HG03469 (cell line): Measurements from ENCODE around the gene GGA2.
"Not testable (repeated sequence)": the region's sequence is repeated elsewhere in the genome, so short reads cannot be mapped to it uniquely, and the experiment has no call there.

ENCODE experiments used
- ATAC-seq: cut with Tn5 transposase; IDR thresholded peaks from one replicate; pipeline ENCODE4 v1.9.1; 2021; ENCODE audit warnings: mild to moderate bottlenecking, moderate library complexity, moderate number of reproducible peaks; ENCODE audit not compliant: unreplicated experiment

Gene GGA2

DNA sequence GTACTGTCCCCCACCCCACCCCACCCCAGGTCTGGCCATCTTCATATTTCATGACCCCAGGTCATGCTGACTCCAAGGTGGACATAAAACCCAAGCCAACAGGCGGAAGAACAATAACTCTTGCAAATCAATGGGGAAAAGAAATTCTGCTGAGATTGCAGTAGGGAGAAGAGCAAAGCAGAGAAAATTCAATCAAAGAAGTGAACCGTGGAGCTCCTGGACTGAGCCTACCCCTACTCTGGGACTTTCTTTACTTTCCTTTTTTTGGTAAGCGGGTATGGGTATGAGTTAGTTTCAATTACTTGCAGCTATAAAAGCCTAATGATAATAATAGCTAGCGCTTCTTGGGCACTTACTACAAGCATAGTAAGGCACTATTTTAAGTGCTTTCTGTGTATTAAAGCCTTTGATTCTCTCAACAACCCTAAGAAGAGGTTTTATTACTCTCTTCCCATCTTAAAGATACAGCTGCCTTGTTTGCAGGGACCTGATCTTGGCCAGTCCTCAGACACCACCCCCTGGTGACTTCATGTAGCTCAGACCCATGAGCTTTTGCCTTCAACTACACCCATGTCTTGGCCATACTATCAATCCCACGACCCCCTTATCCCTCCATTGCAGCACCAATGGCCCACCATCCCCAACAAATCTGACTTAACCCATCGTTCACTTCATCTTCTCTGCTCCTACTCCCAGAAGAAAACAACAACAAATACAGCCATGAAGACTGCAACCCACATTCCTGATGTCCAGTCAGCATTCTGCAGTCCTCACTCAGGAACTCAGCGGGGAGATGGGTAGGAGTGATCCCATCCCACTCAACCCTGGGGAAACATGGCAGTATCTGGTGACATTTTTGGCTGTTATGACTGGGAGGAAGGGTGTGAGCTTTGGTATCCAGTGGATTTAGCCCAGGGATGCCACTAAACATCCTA is 4.4 kb downstream of the GGA2 start:
- ATAC-seq: no peak

DNA sequence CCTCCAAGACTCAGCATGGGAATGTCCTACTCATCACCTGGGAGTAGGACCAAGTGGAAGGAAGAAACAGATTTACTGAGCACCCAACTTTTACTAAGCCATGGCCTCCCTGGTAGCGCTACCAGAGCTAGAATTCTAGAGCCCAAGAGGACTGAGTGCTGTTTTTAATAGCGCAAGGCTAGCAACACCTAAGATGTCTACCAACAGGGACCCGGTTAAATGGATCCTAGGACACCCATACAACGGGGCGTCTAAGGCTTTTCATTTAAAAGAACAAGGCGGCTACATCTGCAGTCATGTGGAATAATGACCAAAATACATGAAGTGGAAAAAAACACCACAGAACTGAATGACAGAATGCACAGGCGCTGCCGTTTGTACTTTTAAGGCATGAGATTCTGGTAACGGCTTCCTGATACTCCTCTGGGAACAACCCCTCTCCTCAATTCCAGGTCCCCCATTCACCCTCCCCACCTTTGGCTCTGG is 5.1 kb downstream of the GGA2 start:
- ATAC-seq: no peak

DNA sequence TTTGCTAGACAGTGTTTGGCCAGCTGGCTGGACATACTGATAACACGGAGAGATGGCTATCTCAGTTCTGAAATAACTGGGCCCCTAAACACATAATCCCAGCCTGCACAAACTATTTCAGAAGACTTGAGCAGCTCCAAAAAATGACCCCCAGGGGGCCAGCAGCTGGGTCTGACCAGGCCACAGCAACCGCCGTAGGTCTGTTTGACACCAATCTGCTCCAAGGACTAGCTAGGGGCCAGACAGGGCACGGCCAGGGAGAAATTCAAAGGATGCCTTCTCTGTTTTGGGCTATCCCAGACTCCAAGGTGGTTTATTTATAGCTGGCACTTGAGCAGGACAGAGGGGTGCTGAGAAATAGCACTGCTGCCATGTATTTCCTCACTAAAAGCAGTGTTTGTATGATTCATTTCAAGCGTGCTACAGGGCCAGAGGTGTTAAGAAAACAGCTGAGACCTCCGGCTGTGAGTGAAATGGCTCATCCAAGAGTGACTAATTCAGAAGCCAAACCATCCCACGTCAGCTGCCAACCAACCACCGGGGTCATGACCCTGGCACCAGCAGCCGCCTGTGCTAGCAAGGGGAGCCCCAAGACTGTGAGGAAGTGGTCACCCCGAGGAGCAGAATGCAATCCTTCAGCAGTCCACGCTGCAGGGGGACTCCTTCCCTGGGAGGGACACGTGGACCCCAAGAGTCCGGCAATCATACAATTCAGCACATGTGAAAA is 5.7 kb downstream of the GGA2 start:
- peak; percentile 34 for ATAC-seq

DNA sequence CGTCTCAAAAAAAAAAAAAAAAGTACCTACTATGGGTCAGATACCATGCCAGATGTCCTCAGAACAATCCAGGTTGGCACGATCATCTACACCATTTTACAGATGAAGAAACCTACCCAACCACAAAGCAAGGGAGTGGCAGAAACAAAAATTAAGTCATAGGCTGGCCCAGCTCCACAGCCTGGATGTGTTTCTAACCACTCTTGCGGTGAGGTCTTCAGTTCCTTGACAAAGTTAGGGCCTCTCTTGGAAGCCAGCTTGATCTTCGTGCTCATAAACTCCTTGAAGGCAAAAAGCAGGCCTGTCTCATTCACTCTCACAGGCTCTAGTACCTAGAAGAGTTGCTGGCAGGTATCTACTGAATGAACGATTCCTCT is 6.2 kb downstream of the GGA2 start:
- ATAC-seq: no peak

DNA sequence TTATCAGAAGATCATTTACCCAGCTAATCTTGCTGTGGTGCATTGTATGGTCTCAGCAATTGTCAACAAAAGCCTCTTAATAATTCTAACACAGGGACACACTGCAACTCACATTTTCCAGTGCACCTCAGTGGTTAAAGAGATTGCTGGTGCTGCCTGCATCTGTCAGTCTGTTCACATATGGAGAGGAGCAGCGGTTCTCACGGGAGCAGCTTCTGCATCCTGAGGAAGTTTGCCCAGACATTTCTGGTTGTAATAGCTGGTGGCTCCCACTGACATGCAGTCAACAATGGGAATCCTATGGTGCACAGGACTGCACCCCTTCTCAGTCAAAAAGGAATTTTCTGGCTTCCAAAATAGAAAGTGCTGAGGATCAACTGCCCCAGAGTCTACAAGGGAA is 7.8 kb downstream of the GGA2 start:
- ATAC-seq: no peak

DNA sequence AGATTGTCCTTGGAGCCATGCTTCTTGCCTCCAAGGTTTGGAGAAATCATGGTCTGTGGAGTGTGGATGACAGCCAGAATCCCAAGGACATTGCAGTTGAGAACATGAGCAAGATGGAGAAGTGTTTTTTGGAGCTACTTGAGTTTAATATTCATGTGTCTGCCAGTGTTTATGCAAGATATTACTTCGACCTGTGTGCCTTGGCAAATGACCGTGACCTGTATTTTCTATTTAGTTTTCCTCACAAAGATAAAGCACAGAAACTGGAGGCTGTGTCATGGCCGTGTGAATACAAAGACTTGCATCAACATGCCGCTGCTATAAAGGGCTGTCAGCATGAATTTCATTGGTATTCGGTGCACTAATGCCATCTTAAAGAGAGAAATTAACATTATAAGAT is 9.0 kb downstream of the GGA2 start:
- no peak for ATAC-seq

DNA sequence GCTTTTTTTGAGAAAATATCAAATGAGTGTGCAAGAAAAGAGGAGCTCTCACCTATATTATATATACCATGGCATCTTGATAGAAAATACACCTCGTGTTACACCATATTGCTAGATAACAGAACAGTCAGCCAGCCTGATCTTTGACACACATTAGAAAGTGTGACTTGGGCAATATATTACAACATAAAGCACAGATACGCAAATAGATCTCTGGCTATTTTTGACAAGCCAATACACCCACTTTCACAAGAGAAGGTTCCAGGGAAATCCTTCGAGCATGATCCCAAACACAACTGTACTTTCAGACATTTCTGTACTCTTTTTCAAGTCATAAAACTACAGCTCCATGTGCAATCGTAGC is 9.4 kb downstream of the GGA2 start:
- ATAC-seq: no peak

DNA sequence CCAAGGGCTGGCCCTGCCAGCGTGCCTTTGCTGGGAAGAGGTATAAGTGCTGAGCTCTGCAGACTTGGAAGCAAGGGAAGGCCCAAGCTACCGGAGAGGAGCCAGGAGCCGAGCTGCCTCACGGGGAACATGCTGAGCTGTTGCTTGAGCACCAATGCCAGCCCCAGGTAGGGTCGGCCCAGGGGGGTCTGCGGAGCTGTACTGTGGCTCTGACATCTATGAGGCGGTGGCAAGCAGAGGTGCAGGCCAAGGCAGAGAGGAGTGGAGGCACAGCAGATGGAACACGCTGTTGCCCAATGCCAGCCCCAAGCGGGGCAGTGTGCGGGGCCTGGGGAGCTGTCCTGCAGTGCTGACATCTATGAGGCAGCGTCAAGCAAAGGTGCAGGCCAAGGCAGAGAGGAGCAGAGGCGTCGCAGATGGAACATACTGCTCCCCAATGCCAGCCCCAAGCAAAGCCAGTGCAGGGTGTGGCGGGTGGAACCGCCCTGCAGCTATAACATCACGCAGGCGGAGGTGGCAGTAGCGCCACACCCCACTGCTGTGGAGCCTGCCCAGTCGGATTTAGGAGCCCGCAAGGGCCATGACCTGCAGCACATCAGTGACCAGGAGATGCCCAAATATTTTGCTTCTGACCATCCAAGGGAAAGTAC is 10.0 kb downstream of the GGA2 start:
- ATAC-seq: no peak

DNA sequence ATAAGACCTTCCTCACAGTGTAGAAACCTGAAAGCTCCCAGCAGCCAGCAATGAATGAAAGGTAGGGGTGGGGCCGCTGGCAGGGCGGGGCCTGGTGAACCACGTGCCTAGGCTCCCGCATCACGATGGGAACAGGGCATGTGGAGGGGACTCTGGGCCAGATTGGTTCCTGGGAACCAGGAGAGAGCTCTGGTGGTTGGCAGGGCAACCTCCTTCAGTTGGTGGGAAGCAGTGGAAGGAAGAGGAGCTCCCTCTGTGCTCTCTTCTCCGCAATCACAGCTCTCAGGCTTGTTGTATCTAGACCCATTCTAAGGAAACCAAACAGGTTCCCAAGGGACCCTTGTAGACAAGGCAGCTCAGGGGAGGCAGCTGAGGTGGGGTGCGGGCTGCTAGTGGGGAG is 10.5 kb downstream of the GGA2 start:
- ATAC-seq: no peak

DNA sequence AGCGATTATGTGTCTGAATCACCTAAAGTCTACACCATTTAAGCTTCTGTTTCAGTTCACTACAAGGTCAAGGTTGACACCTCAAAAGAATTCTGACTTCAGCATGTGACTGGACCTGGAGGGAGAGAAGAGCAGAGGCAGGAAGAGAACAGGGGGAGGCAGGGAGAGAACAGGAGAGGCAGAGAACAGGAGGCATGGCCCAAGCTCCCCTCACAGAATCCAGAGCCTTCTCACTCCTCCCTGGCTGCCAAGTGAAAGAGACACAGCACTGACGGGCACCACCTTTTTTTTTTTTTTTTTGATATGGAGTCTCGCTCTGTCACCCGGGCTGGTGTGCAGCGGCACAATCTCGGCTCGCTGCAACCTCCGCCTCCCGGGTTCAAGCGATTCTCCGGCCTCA is 11.4 kb downstream of the GGA2 start:
- ATAC-seq: no peak

DNA sequence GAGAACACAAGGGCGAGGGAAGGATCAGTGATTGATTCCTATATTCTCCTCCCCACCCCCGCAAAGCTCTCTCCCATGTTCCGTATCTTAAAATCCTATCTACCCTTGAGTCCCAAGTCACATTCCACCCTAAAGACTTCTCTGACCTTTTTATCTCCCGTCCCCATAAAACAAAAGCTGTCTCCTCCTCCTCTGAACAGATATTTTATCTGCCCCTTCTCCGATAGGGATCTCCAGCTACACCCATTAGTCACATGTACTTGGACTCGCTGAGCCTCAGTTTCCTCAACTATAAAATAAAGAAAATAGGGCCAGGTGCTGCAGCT is 12.8 kb downstream of the GGA2 start:
- no peak for ATAC-seq

DNA sequence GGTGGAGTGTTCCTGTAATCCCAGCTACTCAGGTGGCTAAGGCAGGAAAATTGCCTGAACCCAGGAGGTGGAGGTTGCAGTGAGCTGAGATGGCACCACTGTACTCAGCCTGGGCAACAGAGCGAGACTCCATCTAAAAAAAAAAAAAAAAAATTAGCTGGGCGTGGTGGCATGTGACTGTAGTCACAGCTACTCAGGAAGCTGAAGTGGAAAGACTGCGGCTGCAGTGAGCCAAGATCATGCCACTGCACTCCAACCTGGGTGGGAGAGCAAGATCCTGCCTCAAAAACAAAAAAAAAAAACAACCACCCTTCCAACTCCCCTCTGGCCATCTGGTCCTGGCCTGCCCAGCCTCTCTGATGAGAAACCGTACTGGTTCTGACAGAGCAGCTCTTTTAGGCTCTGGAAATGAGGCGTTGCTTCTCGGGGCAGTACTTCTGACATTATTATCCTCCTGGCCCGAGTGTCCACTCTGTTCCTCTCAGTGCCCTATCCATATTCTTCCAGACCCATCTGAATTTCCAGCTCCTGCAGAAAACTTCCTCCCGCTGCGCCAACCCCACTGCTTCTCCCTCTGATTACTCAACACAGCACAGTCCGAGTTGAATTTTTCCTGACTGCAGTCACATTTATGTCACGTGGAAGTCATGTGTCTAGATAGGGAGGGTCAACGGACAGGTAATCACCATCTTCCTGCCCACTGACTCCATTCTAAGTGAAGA is 13.3 kb downstream of the GGA2 start:
- ATAC-seq: no peak

DNA sequence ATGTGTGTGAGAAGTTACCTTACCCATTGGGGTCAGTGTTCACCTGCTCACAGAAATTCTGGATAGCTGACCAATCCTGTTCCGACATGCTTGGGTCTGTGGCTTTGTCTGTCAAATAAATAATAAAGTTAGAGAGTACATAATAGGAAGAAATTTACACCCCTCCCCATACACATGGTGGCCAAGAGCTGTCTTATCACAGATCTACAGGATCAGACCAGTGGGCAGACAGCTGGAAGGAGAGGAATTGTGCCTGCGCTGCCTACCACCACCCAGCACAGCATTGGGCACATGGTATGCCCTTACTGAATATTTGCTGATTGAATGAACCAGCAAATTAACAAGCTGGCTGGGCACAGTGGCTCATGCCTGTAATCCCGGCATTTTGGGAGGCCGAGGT is 14.6 kb downstream of the GGA2 start:
- ATAC-seq: no peak

DNA sequence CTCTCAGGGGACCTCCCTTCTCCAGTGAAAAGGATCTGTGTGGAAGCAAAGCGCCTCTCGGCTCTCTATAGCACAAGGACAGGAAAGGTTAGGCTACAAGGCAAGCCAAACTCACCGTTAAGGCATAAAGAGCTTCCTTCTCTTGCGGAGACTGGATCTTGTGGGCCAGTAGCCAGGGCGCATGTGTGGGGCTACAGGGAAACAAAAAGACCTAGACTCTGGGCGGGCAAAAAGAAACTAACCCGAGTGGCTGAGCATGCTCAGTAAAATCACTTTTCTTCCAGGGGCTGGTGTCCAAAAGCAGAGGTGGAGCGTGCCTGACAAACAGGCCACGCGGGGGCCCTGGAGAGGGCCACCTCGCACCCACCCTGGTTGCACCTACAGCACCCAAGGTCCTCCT is 16.1 kb downstream of the GGA2 start:
- ATAC-seq: no peak

DNA sequence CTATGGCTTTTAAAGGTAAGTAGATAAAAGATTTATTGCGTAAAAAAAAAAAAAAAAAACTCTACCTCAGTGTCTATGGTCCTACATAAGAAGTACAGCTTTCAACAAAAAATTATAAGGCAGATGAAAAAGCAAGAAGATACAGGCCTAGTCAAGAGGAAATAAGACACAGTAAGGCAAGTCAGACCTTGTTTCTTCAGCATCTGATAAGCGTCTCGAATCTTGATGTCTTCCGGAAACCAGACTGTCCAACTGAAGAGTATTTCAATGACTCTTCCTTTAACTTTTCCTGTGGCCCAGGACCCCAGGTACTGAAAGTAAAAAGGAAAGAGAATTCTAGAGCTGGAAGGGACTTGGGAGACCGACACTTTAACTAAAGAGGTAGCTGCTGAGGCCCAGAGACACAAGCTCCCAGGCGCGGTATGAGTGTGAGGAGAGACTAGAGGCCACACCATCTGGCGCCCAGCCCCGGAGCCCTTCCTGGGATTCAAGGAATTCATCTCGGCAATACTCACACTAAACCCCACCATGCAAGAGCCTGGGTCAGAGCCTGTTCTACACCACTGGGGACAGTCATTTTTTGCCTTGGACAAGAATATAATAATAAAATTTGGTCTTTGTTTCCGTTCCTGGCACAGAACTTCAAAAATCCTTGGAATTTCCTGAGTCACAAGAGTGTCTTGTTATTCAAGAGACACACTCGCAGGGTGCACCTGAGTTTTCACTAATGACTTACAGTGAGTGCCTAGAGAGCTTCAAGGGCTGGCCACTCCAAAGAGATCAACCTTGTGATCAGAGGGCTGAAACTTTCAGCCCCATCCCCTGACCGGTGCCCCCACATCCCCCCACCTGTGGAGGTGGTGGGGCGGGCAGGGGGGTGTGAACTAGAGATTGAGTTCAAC is 18.6 kb downstream of the GGA2 start:
- ATAC-seq: no peak

DNA sequence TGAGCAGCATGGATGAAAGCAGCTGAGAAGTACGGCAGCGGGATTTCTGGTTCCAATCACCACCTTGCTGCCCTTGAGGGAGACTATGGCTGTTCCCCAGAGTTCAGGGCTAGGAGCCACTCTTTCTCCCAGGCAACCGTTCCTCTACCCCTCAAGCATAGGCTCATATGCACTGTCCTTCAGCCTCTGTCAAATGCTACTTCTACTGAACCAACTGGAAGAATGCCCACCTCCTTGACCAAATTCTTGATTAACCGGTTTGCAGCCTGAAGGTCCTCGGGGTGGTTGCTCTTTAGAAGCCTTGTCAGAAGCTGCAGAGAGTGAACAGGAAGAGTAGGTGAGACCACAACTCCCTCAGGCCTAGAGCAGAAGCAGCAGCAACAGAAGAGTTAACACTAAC is 23.8 kb downstream of the GGA2 start:
- no peak for ATAC-seq

DNA sequence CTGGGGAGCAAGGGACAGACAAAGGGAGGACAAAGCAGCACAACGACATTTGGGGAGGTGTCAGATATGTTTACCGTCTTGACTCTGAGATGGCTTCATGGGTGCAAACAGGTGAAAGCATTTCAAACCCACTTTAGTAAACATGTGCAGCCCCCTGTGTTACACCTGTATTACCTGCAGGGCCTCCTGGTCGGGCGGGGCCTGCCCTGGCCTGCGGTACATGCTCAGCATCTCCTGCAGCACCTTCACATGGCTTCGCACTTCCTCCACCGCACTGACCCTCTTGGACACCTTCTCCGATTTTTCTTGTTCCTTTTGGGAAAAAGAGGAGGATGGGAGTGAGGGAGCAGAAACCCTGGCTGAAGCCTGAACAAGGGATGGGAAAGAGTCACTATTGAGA is 24.5 kb downstream of the GGA2 start:
- no peak for ATAC-seq

DNA sequence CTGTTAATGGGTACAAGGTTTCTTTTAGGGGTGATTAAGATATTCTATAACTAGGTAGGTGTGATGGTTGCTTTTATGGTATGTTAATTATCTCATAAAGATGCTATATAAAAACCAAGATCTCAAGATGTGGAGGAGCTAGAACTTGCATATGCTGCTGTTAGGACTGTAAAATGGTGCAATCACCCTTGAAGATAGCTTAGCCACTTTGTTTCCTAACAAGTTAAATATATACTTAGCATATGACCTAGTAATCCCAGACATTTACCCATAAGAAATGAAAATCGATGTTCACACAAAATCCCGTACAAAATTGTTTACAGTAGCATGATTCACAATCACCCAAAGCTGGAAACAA is 25.1 kb downstream of the GGA2 start:
- ATAC-seq: no peak

DNA sequence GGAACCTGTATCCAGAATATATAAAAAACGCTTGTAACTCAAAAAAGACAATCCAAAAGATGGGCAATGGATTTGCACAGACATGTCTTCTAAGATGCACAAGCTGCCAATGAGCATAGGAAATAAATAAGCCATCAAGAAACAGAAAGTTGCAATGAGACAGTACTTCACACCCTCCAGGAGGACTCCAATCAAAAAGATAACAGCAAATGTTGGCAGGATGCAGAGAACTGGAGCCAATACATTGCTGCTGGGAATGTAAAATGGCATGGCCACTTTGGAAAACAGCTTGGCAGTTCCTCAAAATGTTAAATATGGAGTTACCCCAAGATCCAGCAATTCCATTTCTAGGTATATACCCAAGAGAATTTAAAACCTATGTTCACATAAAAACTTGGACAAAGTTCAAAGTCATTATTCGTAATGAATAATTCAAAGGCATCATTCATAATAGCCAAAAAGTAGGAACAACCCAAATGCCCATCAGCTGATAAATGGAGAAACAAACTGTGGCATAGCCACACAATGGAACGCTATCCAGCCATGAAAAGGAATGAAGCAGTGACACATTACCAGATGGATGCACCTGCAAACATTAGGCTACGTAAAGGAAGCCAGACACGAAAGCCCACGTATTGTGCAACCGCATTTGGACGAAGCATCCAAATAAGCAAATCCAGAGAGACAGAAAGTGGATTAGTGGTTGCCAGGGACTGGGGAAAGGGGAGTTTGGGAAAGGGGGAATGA is 25.6 kb downstream of the GGA2 start:
- no peak for ATAC-seq

DNA sequence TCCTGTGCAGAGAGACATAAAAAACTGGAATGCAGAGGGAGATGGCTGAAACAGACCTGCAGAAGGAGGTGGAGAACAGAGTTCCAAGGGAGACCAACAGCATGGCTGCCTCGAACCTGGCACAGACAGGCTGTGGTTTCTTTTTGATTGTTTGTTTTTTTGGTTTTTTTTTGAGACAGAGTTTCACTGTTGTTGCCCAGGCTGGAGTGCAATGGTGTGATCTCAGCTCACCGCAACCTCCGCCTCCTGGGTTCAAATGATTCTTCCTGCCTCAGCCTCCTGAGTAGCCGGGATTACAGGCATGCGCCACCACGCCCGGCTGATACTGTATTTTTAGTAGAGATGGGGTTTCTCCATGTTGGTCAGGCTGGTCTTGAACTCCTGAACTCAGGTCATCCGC is 26.8 kb downstream of the GGA2 start:
- not testable (repeated sequence) for ATAC-seq
